SK-N-SH (cell line): ENCODE measurements around the gene NTN1. TPM values are rescaled to one million over a fixed set of nuclear protein-coding genes. Genes with fewer than 3 reads are reported as not detected.

Source experiments
- CTCF ChIA-PET: fragments of 300-600, 350-600 bp; formaldehyde crosslinking; extraction: SDS; loops from one replicate; lab custom pipeline; 2021; lab: Yijun Ruan, JAX
- POLR2A ChIA-PET: fragments of 350-600 bp; sonication (Branson Sonifier 250); formaldehyde crosslinking; extraction: SDS; loops from one replicate; lab custom pipeline; 2020; ENCODE audit warnings: antibody characterized with exemption, inconsistent platforms; lab: Yijun Ruan, JAX
- DNase-seq: peaks from one replicate; pipeline ENCODE4 v3.0.0; 2012
- H2AFZ ChIP-seq: fragments of 200-600 bp; sonication (generic); 2 replicates; pipeline ENCODE4 v1.8.1; 2016; ENCODE audit warnings: antibody characterized with exemption, mild to moderate bottlenecking, low read depth
- H3F3A ChIP-seq: fragments of 200-600 bp; sonication (generic); replicated peaks from 2 replicates; pipeline ENCODE3; 2016; ENCODE audit warnings: antibody characterized with exemption, mild to moderate bottlenecking; ENCODE audit not compliant: insufficient read depth
- H3K27ac ChIP-seq, 2 experiments: fragments of 200-500 bp in 1 of 2; fragments of 200-600 bp in 1 of 2; sonication (Bioruptor generic) in 1 of 2; sonication (generic), shearing (Covaris generic) in 1 of 2; 2 replicates each; pipeline versions ENCODE4 v1.5.1 to v1.6.1; 2014 to 2016; ENCODE audit warnings: low read depth in 2 of 2, inconsistent platforms in 1 of 2, low read length in 1 of 2, mild to moderate bottlenecking in 1 of 2, mixed read lengths in 1 of 2
- H3K27me3 ChIP-seq: fragments of 200-600 bp; sonication (generic), shearing (Covaris generic); 2 replicates; pipeline ENCODE4 v1.6.1; 2016; ENCODE audit warnings: mixed run types; ENCODE audit not compliant: insufficient read depth
- H3K36me3 ChIP-seq, 2 experiments: fragments of 200-500 bp in 1 of 2; fragments of 200-600 bp in 1 of 2; sonication (Bioruptor generic) in 1 of 2; sonication (generic) in 1 of 2; replicated peaks in 1 of 2; 2 replicates each; pipeline versions ENCODE3 to v1.5.1; 2014 to 2016; ENCODE audit warnings: low read length in 1 of 2, mild to moderate bottlenecking in 1 of 2; ENCODE audit not compliant: insufficient read depth in 2 of 2, control insufficient read depth in 1 of 2
- H3K4me1 ChIP-seq, 2 experiments: fragments of 200-500 bp in 1 of 2; fragments of 200-600 bp in 1 of 2; sonication (Bioruptor generic) in 1 of 2; sonication (generic), shearing (Covaris generic) in 1 of 2; 2 replicates each; pipeline versions ENCODE4 v1.5.1 to v1.6.1; 2014 to 2016; ENCODE audit warnings: low read depth in 1 of 2, low read length in 1 of 2, mixed run types in 1 of 2; ENCODE audit not compliant: insufficient read depth in 2 of 2, control insufficient read depth in 1 of 2
- H3K4me2 ChIP-seq: fragments of 200-600 bp; sonication (generic), shearing (Covaris generic); 2 replicates; pipeline ENCODE4 v1.6.1; 2017; ENCODE audit warnings: mixed run types
- H3K4me3 ChIP-seq, 2 experiments: fragments of 200-500 bp in 1 of 2; fragments of 200-600 bp in 1 of 2; sonication (Bioruptor generic) in 1 of 2; sonication (generic), shearing (Covaris generic) in 1 of 2; 2 replicates each; pipeline versions ENCODE4 v1.5.1 to v1.8.1; 2014 to 2016; ENCODE audit warnings: low read depth in 2 of 2, inconsistent platforms in 1 of 2, low read length in 1 of 2, mild to moderate bottlenecking in 1 of 2, mixed read lengths in 1 of 2, moderate library complexity in 1 of 2
- H3K79me2 ChIP-seq: fragments of 200-600 bp; sonication (generic); 2 replicates; pipeline ENCODE4 v1.8.1; 2017; ENCODE audit warnings: mild to moderate bottlenecking; ENCODE audit not compliant: insufficient read depth
- H3K9ac ChIP-seq: fragments of 200-600 bp; sonication (generic); 2 replicates; pipeline ENCODE4 v1.6.1; 2017; ENCODE audit warnings: mixed run types
- H3K9me2 ChIP-seq: fragments of 200-600 bp; sonication (generic); 2 replicates; pipeline ENCODE4 v1.6.1; 2017; ENCODE audit warnings: mixed run types
- H3K9me3 ChIP-seq: fragments of 200-600 bp; sonication (generic); 2 replicates; pipeline ENCODE4 v1.6.1; 2017; ENCODE audit warnings: mixed run types, mild to moderate bottlenecking, moderate library complexity
- H4K20me1 ChIP-seq: fragments of 200-600 bp; sonication (generic); 2 replicates; pipeline ENCODE4 v1.6.1; 2017; ENCODE audit warnings: mild to moderate bottlenecking, mixed run types; ENCODE audit not compliant: insufficient read depth
- CHD2 ChIP-seq: fragments of 150-350 bp; IDR thresholded peaks from 2 replicates; pipeline ENCODE4 v1.6.1; 2018; ENCODE audit warnings: low read length; ENCODE audit not compliant: partially characterized antibody
- ELF1 ChIP-seq: IDR thresholded peaks from 2 replicates; pipeline ENCODE4 v1.4.0; 2012
- EZH2phosphoT487 ChIP-seq: fragments of 200-600 bp; sonication (generic); IDR thresholded peaks from 2 replicates; pipeline ENCODE4 v1.6.1; 2017; ENCODE audit warnings: low read depth, mixed run types, mild to moderate bottlenecking, antibody characterized with exemption, moderate library complexity, borderline replicate concordance
- FOXJ3 ChIP-seq: sonication (generic); formaldehyde crosslinking; IDR thresholded peaks from 2 replicates; pipeline ENCODE4 v1.5.1; 2020; ENCODE audit warnings: mild to moderate bottlenecking, missing genetic modification reagents
- MEF2A ChIP-seq: IDR thresholded peaks from 2 replicates; pipeline ENCODE4 v1.4.0; 2012; ENCODE audit warnings: low read depth, borderline replicate concordance
- MXI1 ChIP-seq: IDR thresholded peaks from 2 replicates; pipeline ENCODE4 v1.6.1; 2012; ENCODE audit warnings: mild to moderate bottlenecking, low read depth, low read length, improper control_type of control experiment
- NFIC ChIP-seq: IDR thresholded peaks from 2 replicates; pipeline ENCODE4 v1.4.0; 2012; ENCODE audit warnings: borderline replicate concordance
- RXRA ChIP-seq: IDR thresholded peaks from 2 replicates; pipeline ENCODE4 v1.4.0; 2012; ENCODE audit warnings: low read depth, mild to moderate bottlenecking, borderline replicate concordance
- TEAD4 ChIP-seq: IDR thresholded peaks from 2 replicates; pipeline ENCODE4 v1.4.0; 2012; ENCODE audit warnings: mild to moderate bottlenecking, borderline replicate concordance; ENCODE audit not compliant: insufficient read depth
- WGBS: methylation state at CpG from one replicate; pipeline ENCODE4 v1.1.6; 2017; ENCODE audit warnings: low lambda C conversion rate; 5-methylcytosine and 5-hydroxymethylcytosine counted together
- polyA plus RNA-seq, 3 experiments: library from polyadenylated mRNA; depleted of rRNA; stranded (reverse); fragments of >200 nt; gene quantifications; 2 replicates each; pipeline ENCODE4 v1.2.3, GENCODE V29; 2012
- TF ChIP-seq, protein P1 (sequence below): fragments of 200-600 bp; sonication (generic); IDR thresholded peaks from 2 replicates; pipeline ENCODE4 v1.6.1; 2017; ENCODE audit warnings: antibody characterized with exemption, mild to moderate bottlenecking, moderate library complexity
- TF ChIP-seq, protein P2 (sequence below): IDR thresholded peaks from 2 replicates; pipeline ENCODE4 v1.6.1; 2012; ENCODE audit warnings: mild to moderate bottlenecking, low read depth, low read length, moderate library complexity
- TF ChIP-seq, protein P3 (sequence below): IDR thresholded peaks from 2 replicates; pipeline ENCODE4 v1.4.0; 2012; ENCODE audit warnings: low read depth
- TF ChIP-seq, protein P4 (sequence below): IDR thresholded peaks from 2 replicates; pipeline ENCODE4; 2012

NTN1 gene
- polyA plus RNA-seq, 1 of the 3 experiments (the other 2 are of a cell fraction) = 0.05 TPM

DNA sequence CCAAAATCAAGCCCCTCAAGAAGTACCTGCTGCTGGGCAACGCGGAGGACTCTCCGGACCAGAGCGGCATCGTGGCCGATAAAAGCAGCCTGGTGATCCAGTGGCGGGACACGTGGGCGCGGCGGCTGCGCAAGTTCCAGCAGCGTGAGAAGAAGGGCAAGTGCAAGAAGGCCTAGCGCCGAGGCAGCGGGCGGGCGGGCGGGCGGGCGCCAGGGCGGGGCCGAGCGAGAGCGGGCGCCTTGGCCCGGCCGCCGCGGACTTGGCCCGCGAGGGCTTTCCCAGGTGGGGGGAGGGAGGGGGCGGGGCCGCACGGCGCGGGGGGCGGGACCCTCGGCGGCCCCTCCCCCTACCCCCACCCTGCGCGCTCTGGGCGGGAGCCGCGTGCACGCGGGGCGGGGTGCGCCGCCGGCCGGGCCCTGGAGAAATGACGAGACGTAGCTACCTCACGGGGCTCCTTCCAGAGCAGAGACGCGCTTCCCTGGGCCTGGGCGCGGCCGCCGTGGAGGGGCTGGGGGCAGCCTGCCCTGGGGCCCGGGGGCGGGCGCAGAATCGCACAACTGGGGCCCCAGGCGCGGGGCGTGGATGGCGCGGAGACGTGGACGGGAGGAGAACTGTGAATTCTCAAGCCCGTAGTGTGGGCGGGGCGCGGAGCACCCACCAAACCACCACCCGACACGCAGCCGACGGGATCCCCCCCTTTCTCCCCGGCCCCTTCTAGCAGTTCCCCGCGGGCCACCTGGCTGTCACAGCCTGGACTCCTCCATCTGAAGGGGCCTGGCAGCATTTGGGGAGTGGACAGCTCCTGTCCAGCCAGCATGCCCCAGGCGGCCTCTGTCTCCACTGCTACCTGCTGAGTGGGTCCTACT, 218.7 kb downstream of the NTN1 start:
- no peaks in the 10 kb centered on the region for H3K79me2 ChIP-seq
- 17% methylated on average over 17 of the region's 84 CpGs for WGBS
- TF ChIP-seq MEF2A (no peak), NFIC (no peak), CHD2 (no peak), FOXJ3 (CRISPR knock-in tag) (no peak), RXRA (no peak), EZH2phosphoT487 (no peak), ELF1 (no peak), MXI1 (0 out of 2 replicates have a peak, but pooled peaks have one; percentile 32), TEAD4 (no peak)
- TF ChIP-seq, protein P1, sequence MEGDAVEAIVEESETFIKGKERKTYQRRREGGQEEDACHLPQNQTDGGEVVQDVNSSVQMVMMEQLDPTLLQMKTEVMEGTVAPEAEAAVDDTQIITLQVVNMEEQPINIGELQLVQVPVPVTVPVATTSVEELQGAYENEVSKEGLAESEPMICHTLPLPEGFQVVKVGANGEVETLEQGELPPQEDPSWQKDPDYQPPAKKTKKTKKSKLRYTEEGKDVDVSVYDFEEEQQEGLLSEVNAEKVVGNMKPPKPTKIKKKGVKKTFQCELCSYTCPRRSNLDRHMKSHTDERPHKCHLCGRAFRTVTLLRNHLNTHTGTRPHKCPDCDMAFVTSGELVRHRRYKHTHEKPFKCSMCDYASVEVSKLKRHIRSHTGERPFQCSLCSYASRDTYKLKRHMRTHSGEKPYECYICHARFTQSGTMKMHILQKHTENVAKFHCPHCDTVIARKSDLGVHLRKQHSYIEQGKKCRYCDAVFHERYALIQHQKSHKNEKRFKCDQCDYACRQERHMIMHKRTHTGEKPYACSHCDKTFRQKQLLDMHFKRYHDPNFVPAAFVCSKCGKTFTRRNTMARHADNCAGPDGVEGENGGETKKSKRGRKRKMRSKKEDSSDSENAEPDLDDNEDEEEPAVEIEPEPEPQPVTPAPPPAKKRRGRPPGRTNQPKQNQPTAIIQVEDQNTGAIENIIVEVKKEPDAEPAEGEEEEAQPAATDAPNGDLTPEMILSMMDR = no peak
- TF ChIP-seq, protein P2, sequence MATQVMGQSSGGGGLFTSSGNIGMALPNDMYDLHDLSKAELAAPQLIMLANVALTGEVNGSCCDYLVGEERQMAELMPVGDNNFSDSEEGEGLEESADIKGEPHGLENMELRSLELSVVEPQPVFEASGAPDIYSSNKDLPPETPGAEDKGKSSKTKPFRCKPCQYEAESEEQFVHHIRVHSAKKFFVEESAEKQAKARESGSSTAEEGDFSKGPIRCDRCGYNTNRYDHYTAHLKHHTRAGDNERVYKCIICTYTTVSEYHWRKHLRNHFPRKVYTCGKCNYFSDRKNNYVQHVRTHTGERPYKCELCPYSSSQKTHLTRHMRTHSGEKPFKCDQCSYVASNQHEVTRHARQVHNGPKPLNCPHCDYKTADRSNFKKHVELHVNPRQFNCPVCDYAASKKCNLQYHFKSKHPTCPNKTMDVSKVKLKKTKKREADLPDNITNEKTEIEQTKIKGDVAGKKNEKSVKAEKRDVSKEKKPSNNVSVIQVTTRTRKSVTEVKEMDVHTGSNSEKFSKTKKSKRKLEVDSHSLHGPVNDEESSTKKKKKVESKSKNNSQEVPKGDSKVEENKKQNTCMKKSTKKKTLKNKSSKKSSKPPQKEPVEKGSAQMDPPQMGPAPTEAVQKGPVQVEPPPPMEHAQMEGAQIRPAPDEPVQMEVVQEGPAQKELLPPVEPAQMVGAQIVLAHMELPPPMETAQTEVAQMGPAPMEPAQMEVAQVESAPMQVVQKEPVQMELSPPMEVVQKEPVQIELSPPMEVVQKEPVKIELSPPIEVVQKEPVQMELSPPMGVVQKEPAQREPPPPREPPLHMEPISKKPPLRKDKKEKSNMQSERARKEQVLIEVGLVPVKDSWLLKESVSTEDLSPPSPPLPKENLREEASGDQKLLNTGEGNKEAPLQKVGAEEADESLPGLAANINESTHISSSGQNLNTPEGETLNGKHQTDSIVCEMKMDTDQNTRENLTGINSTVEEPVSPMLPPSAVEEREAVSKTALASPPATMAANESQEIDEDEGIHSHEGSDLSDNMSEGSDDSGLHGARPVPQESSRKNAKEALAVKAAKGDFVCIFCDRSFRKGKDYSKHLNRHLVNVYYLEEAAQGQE = peak; percentile 61; the same call in 1 of the 2 replicates
- TF ChIP-seq, protein P3, sequence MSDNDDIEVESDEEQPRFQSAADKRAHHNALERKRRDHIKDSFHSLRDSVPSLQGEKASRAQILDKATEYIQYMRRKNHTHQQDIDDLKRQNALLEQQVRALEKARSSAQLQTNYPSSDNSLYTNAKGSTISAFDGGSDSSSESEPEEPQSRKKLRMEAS = peak; percentile 66
- TF ChIP-seq, protein P4, sequence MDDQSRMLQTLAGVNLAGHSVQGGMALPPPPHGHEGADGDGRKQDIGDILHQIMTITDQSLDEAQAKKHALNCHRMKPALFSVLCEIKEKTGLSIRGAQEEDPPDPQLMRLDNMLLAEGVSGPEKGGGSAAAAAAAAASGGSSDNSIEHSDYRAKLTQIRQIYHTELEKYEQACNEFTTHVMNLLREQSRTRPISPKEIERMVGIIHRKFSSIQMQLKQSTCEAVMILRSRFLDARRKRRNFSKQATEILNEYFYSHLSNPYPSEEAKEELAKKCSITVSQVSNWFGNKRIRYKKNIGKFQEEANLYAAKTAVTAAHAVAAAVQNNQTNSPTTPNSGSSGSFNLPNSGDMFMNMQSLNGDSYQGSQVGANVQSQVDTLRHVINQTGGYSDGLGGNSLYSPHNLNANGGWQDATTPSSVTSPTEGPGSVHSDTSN = no peak
- TF ChIP-seq, all 33 proteins: peak for 3
- Histone ChIP-seq H3K9me2 (no peaks in the 10 kb centered on the region), H3K9ac (no peak overlapping the region), H4K20me1 (no peaks in the 10 kb centered on the region), H3K4me1 (peaks cover 0 to 25% of the 10 kb centered on the region in 2 experiments; a peak in 2 of 4 replicates), H3K4me3 (peak overlapping the region in 1 of 2 experiments; percentile 32; a peak in 2 of 4 replicates), H3K36me3 (no peaks in the 10 kb centered on the region), H2AFZ (peak overlapping the region; percentile 51; the same call in 1 of the 2 replicates), H3K27me3 (no peaks in the 10 kb centered on the region), H3K9me3 (no peaks in the 10 kb centered on the region), H3K27ac (no peak overlapping the region; a peak in 1 of 4 replicates), H3K4me2 (peak overlapping the region; percentile 62; the same call in 1 of the 2 replicates), H3F3A (no peaks in the 10 kb centered on the region)
- ChIA-PET POLR2A (no interaction called here), CTCF (no interaction called here)
- DNase-seq = peak; percentile 97
